Endothelial cell of umbilical vein (primary cell): ENCODE results near the gene NMRAL1.

ENCODE experiments used
- CTCF ChIP-seq, 2 donors: IDR thresholded peaks; 1 replicate in 1 of 2; 2 replicates in 1 of 2; pipeline ENCODE4 v1.5.1; 2011; ENCODE audit warnings: low read length in 2 of 2, mild to moderate bottlenecking in 2 of 2, moderate library complexity in 2 of 2, control low read depth in 1 of 2, inconsistent platforms in 1 of 2, low read depth in 1 of 2; ENCODE audit not compliant: insufficient read depth in 1 of 2; ENCODE audit errors: extremely low read depth in 1 of 2
- EZH2 ChIP-seq: IDR thresholded peaks from 2 replicates; pipeline ENCODE4 v1.6.1; 2012; ENCODE audit warnings: borderline replicate concordance, low read depth, mild to moderate bottlenecking, moderate library complexity, low read length, inconsistent platforms; ENCODE audit not compliant: severe bottlenecking
- JUN ChIP-seq: IDR thresholded peaks from 2 replicates; pipeline ENCODE4 v1.6.1; 2011; ENCODE audit warnings: borderline replicate concordance, low read depth; ENCODE audit not compliant: insufficient read length, insufficient read depth
- MYC ChIP-seq: IDR thresholded peaks from one replicate; pipeline ENCODE4 v1.6.1; 2011; ENCODE audit warnings: mild to moderate bottlenecking, low read depth, low read length
- POLR2A ChIP-seq: IDR thresholded peaks from 2 replicates; pipeline ENCODE4 v1.6.1; 2012; ENCODE audit warnings: low read depth, mild to moderate bottlenecking, control low read depth, low read length
- POLR2AphosphoS5 ChIP-seq: IDR thresholded peaks from 2 replicates; pipeline ENCODE4 v1.6.1; 2012; ENCODE audit warnings: low read depth, mild to moderate bottlenecking, control low read depth, low read length, moderate library complexity; ENCODE audit not compliant: insufficient read depth
- TF ChIP-seq, protein P1 (sequence below): IDR thresholded peaks from 2 replicates; pipeline ENCODE4 v1.6.1; 2011; ENCODE audit not compliant: insufficient read depth, insufficient read length

GRCh38 chr16:4475880-4476788 is 1.7 kb upstream of the NMRAL1 start, which contains the start of gene HMOX2:
- peak; percentile 30 to 64 for TF ChIP-seq CTCF (IDR thresholded peaks at IDR 0.05; ENCODE audit: extremely low read depth in 1 of 2, insufficient read depth in 1 of 2, low read depth in 1 of 2, low read length in 2 of 2)
- peak; percentile 94 for TF ChIP-seq POLR2A
- no peak for TF ChIP-seq JUN
- peak; percentile 90 for TF ChIP-seq POLR2AphosphoS5
- TF ChIP-seq, protein P1, sequence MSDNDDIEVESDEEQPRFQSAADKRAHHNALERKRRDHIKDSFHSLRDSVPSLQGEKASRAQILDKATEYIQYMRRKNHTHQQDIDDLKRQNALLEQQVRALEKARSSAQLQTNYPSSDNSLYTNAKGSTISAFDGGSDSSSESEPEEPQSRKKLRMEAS: peak; percentile 89
- no peak for TF ChIP-seq MYC
- no peak for TF ChIP-seq EZH2
